SK-N-MC (cell line): ENCODE data around the gene NCMAP.
"Not testable (repeated sequence)": the region's sequence is repeated elsewhere in the genome, so short reads cannot be mapped to it uniquely, and the experiment has no call there.

ENCODE experiments used
- DNase-seq: peaks from one replicate; pipeline ENCODE4 v3.0.0-alpha.2; 2011; ENCODE audit warnings: low read depth, low spot score
- H3K27ac ChIP-seq: fragments of 200-600 bp; sonication (generic); 2 replicates; pipeline ENCODE4 v1.5.1; 2016; ENCODE audit warnings: mixed run types
- H3K36me3 ChIP-seq: fragments of 200-600 bp; sonication (generic); 2 replicates; pipeline ENCODE4 v1.6.1; 2017; ENCODE audit warnings: antibody characterized with exemption, low read length, mixed read lengths; ENCODE audit not compliant: insufficient read depth
- H3K4me3 ChIP-seq: fragments of 200-600 bp; sonication (generic); 2 replicates; pipeline ENCODE4 v1.5.1; 2016
- H3K9ac ChIP-seq: fragments of 200-600 bp; sonication (generic); 2 replicates; pipeline ENCODE4 v1.8.0; 2017; ENCODE audit warnings: mixed run types, mixed read lengths; ENCODE audit not compliant: insufficient read length
- H3K9me3 ChIP-seq: fragments of 200-600 bp; sonication (generic); 2 replicates; pipeline ENCODE4 v1.6.1; 2017; ENCODE audit warnings: low read depth, mild to moderate bottlenecking, antibody characterized with exemption, low read length, moderate library complexity, mixed read lengths
- EZH2 ChIP-seq: fragments of 200-600 bp; sonication (generic); IDR thresholded peaks from one replicate; pipeline ENCODE4 v1.6.1; 2017; ENCODE audit warnings: antibody characterized with exemption
- FOXP2 ChIP-seq: optimal IDR thresholded peaks from 2 replicates; pipeline ENCODE3; 2011; ENCODE audit warnings: mild to moderate bottlenecking, moderate library complexity; ENCODE audit not compliant: insufficient read depth; ENCODE audit errors: extremely low read length, control extremely low read depth
- POLR2AphosphoS5 ChIP-seq: IDR thresholded peaks from 2 replicates; pipeline ENCODE4 v1.6.1; 2012; ENCODE audit warnings: mild to moderate bottlenecking, low read depth, low read length, borderline replicate concordance

Gene NCMAP

DNA sequence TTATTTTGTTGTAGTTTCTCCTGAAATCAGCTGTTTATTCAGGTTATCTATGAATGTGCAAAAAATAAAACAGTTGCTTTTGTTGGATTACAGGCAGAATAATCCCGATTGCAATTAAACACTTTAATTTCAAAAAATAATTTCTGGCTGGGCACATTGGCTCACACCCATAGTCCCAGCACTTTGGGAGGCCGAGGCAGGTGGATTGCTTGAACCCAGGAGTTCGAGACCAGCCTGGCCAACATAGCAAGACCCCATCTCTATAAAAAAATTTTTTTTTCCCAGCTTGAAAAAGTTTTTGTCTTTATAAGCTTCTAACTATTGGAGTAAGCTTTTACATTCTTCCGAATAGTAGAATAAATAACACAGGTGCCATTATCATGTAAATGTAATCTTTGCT lies 38.0 kb upstream of the NCMAP start:
- Histone ChIP-seq H3K36me3 (peaks cover 8% of the 10 kb centered on the region; the same call in 1 of the 2 replicates), H3K9me3 (no peaks in the 10 kb centered on the region), H3K9ac (no peak overlapping the region), H3K27ac (no peak overlapping the region), H3K4me3 (no peak overlapping the region)
- DNase-seq: no peak
- TF ChIP-seq FOXP2 (no peak), EZH2 (no peak), POLR2AphosphoS5 (no peak)

- DNase-seq, H3K9me3 ChIP-seq, H3K4me3 ChIP-seq, H3K36me3 ChIP-seq, H3K9ac ChIP-seq, H3K27ac ChIP-seq: not testable (repeated sequence)
These were observed 35.6 kb upstream of the NCMAP start for GRCh38 chr1:24520282-24520681.

DNA sequence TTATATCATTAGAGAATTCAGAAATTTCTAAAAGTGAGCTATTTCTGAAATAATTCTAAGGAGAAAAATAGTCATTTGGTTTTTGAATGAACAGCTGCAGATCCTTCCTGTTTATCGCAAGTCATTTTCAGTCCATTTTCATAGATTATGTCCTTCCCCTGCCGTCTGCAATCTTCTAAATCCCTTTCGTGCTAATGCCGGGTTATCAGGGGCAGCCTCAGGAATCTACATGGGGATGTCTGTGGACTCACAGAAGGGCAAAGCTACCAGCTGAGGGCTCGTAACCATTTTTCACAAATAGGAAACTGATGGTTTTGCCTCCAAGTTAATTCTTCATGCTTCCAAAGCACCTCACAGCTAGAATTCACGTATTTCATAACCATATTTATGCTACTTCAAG lies 30.3 kb upstream of the NCMAP start:
- H3K4me3 ChIP-seq: no peak overlapping the region
- H3K27ac ChIP-seq: no peak overlapping the region
- no peak for DNase-seq
- TF ChIP-seq FOXP2 (no peak), POLR2AphosphoS5 (no peak), EZH2 (no peak)
- no peak overlapping the region for H3K9ac ChIP-seq
- no peaks in the 10 kb centered on the region for H3K9me3 ChIP-seq
- H3K36me3 ChIP-seq: no peaks in the 10 kb centered on the region

- Histone ChIP-seq H3K9ac (no peak overlapping the region), H3K36me3 (no peaks in the 10 kb centered on the region), H3K4me3 (no peak overlapping the region), H3K27ac (no peak overlapping the region), H3K9me3 (no peaks in the 10 kb centered on the region)
- no peak for DNase-seq
- TF ChIP-seq POLR2AphosphoS5 (no peak), EZH2 (no peak), FOXP2 (no peak)
These were observed 29.8 kb upstream of the NCMAP start for GRCh38 chr1:24526045-24526444.

GRCh38 chr1:24526940-24527542 lies 28.8 kb upstream of the NCMAP start:
- H3K9me3 ChIP-seq: no peaks in the 10 kb centered on the region
- no peak overlapping the region for H3K27ac ChIP-seq
- H3K4me3 ChIP-seq: no peak overlapping the region
- H3K36me3 ChIP-seq: no peaks in the 10 kb centered on the region
- TF ChIP-seq EZH2: no peak
- TF ChIP-seq FOXP2: no peak
- no peak for TF ChIP-seq POLR2AphosphoS5
- no peak for DNase-seq
- no peak overlapping the region for H3K9ac ChIP-seq

DNA sequence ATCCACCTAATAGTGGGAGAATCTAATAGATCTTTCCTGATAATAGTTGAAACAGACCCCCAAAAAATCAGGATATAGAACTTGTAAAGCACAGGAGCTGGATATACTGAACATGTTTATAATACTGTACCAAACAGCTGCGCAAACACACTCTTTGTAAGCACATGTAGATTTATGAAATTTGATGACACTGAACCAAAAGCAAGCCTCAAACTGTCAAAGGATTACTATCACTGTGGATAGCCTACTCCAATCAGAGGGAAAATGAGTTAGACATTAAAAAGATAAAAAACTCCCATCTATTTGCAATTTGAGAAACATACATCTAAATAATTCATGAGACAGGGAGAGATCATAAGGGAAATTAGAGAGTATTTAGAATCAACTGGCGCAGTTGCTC lies 27.1 kb upstream of the NCMAP start:
- no peak overlapping the region for H3K9ac ChIP-seq
- no peak overlapping the region for H3K27ac ChIP-seq
- no peak for TF ChIP-seq EZH2
- no peak for TF ChIP-seq POLR2AphosphoS5
- TF ChIP-seq FOXP2: no peak
- H3K36me3 ChIP-seq: no peaks in the 10 kb centered on the region
- no peak overlapping the region for H3K4me3 ChIP-seq
- H3K9me3 ChIP-seq: no peaks in the 10 kb centered on the region
- DNase-seq: no peak

- H3K36me3 ChIP-seq, H3K9me3 ChIP-seq: not testable (repeated sequence)
These were observed 26.6 kb upstream of the NCMAP start for GRCh38 chr1:24529292-24529691.

DNA sequence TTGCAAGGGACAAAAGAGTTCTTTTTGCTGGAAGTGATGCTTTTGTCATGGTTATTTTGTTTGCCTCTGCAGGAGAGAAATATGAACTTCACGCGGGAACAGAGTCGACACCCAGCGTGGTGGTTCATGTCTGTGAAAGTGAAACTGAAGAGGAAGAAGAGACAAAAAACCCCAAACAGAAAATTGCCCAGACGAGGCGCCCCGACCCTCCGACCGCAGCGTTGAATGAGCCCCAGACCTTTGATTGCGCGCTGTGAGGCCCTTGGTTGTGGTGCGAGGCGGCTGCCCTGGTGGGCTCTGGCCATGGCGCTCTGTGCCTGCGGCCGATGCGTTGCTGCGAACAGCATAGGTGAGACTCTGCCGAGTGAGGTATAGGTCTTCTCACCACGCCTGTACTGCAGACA lies 20.9 kb upstream of the NCMAP start:
- Histone ChIP-seq H3K9me3 (no peaks in the 10 kb centered on the region), H3K9ac (no peak overlapping the region), H3K36me3 (peaks cover 5% of the 10 kb centered on the region; the same call in 1 of the 2 replicates), H3K27ac (peak overlapping the region; percentile 7; the same call in 1 of the 2 replicates), H3K4me3 (no peak overlapping the region)
- TF ChIP-seq EZH2 (no peak), POLR2AphosphoS5 (no peak), FOXP2 (no peak)
- DNase-seq: no peak

More at GRCh38 chr1:24529292-24529691, 26.6 kb upstream of the NCMAP start:
- not testable (repeated sequence) for H3K27ac ChIP-seq, H3K9ac ChIP-seq, DNase-seq, H3K4me3 ChIP-seq

GRCh38 chr1:24535778-24536177 lies 20.1 kb upstream of the NCMAP start:
- peaks cover 5% of the 10 kb centered on the region; the same call in 1 of the 2 replicates for H3K36me3 ChIP-seq
- DNase-seq: no peak
- TF ChIP-seq FOXP2 (no peak), POLR2AphosphoS5 (no peak), EZH2 (no peak)
- H3K4me3 ChIP-seq: peak overlapping the region; percentile 74; the same call in 1 of the 2 replicates
- H3K9ac ChIP-seq: peak overlapping the region; percentile 69
- no peaks in the 10 kb centered on the region for H3K9me3 ChIP-seq
- peak overlapping the region; percentile 99 for H3K27ac ChIP-seq
